Skeletal muscle tissue (tissue), 4 donors: Measurements from ENCODE around the gene LTF. TPM values are rescaled to one million over a fixed set of nuclear protein-coding genes. Genes with fewer than 3 reads are reported as not detected.
"Not testable (repeated sequence)": the region's sequence is repeated elsewhere in the genome, so short reads cannot be mapped to it uniquely, and the experiment has no call there.

Experiments
- H3K27ac ChIP-seq: one replicate; pipeline ENCODE4 v1.7.0; 2013; ENCODE audit warnings: mild to moderate bottlenecking, low read depth, low read length, inconsistent platforms
- H3K27me3 ChIP-seq, 3 donors: one replicate each; pipeline ENCODE4 v1.7.0; 2013; ENCODE audit warnings: low read length in 3 of 3; ENCODE audit not compliant: control insufficient read depth in 3 of 3, insufficient read depth in 3 of 3
- H3K36me3 ChIP-seq, 3 donors: one replicate each; pipeline ENCODE4 v1.7.0; 2013; ENCODE audit warnings: low read length in 3 of 3; ENCODE audit not compliant: control insufficient read depth in 3 of 3, insufficient read depth in 3 of 3
- H3K4me1 ChIP-seq, 3 donors: one replicate each; pipeline ENCODE4 v1.7.0; 2013; ENCODE audit warnings: low read length in 3 of 3, mild to moderate bottlenecking in 3 of 3; ENCODE audit not compliant: control insufficient read depth in 3 of 3, insufficient read depth in 3 of 3
- H3K4me3 ChIP-seq, 3 donors: one replicate each; pipeline ENCODE4 v1.7.0; 2013; ENCODE audit warnings: low read length in 3 of 3
- H3K9ac ChIP-seq, 3 donors: one replicate each; pipeline ENCODE4 v1.7.0; 2013; ENCODE audit warnings: low read length in 3 of 3, mild to moderate bottlenecking in 3 of 3, moderate library complexity in 2 of 3, low read depth in 1 of 3
- H3K9me3 ChIP-seq, 3 donors: one replicate each; pipeline ENCODE4 v1.7.0; 2013; ENCODE audit warnings: low read length in 3 of 3; ENCODE audit not compliant: control insufficient read depth in 3 of 3
- total RNA-seq: library from RNA; depleted of rRNA; stranded (reverse); fragments of >200 nt; gene quantifications from one replicate; pipeline ENCODE4 v1.2.3, GENCODE V29; 2014
- donor health status: Osteomylitis.

Gene LTF
- total RNA-seq, 1 donor from 2014 or later, result 3.1 TPM

DNA sequence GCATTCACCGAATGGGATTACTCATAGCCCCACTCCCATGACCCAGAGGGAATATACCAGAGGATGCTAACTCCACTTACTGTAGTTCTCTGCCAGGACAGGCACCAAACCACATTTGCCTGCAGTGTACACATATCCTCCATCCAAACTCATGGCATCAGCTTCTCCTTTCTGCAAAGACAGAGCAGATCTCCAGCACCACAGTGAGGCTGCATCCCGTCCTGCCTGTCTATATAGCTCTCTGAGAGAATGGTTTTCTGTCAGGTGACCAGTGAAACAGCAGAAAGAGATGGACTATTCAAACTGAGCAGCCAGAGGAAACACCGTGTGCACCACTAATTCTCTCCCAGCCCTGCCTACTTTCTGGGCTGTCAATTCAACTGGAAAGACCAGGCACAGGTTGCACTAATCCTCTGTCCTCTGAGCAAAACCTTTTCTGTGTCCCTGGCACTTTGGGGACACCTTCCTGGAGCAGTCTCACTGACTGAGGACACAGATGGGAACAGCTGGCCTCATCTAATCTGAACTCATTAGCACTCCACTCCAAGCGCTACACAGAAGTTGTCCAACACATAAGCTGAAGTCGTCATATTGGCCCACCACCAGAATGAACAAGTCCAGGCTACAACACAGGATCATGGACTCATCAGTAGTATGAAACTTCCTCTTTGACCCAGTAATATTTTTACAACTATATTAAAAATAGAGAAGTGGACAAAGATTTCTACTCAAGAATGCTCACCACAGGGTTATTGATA lies 17.3 kb downstream of the LTF start:
- H3K4me3 ChIP-seq, result no peak overlapping the region
- peaks cover 0 to 3% (median 0%) of the 10 kb centered on the region in 3 donors for H3K36me3 ChIP-seq
- peaks cover 0 to 7% (median 0%) of the 10 kb centered on the region in 3 donors for H3K4me1 ChIP-seq
- no peak overlapping the region for H3K27ac ChIP-seq
- H3K9ac ChIP-seq, result no peak overlapping the region
- H3K27me3 ChIP-seq, result peaks cover 0 to 3% (median 0%) of the 10 kb centered on the region in 3 donors
- no peaks in the 10 kb centered on the region for H3K9me3 ChIP-seq

DNA sequence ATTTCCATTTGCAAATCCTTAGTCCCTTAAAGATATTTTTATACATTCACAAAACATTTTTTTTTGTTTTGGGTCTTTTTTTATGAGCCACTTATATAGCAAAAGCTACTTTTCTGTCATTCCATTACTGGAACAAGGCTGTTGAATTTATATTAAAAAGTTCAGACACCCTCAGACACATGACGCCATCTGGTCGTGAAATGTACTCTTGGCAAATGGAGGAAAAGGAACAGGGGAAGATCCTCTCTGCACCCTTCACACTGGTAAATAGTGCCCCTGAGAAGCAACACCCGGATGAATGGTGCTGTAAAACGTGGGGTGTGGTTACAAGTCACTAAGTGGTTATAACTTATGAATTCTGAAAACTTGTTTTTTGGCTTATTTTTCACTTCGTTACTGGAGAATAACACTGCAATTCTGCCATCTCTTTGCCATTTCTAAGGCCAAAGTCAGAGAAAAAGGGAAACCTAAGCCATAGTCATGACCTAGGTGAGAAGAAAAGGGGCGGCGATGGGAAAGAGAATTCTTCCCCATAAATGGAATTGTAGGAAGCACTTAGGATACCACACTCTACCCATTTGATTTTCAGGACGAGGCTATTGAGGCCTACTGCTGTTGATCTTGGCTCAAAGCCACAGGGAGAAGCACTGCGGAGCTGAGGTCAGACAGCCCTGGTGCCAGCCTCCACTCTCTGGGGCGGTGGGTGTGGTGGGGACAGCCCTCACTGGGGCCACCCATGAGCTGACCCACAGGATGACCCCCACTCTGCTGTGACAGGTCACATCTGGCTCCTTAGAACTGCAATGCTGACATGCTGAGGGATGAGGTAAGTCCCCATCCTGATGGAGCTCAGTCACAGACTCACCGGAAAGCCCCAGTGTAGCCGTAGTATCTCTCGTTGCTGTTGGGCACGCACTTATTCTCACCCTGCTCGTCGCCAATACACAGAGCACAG lies 21.9 kb downstream of the LTF start:
- no peaks in the 10 kb centered on the region for H3K27me3 ChIP-seq
- no peaks in the 10 kb centered on the region for H3K4me1 ChIP-seq
- peaks cover 0 to 4% (median 0%) of the 10 kb centered on the region in 3 donors for H3K36me3 ChIP-seq
- H3K9ac ChIP-seq, result no peak overlapping the region
- no peaks in the 10 kb centered on the region for H3K9me3 ChIP-seq
- no peak overlapping the region for H3K27ac ChIP-seq
- no peak overlapping the region for H3K4me3 ChIP-seq

DNA sequence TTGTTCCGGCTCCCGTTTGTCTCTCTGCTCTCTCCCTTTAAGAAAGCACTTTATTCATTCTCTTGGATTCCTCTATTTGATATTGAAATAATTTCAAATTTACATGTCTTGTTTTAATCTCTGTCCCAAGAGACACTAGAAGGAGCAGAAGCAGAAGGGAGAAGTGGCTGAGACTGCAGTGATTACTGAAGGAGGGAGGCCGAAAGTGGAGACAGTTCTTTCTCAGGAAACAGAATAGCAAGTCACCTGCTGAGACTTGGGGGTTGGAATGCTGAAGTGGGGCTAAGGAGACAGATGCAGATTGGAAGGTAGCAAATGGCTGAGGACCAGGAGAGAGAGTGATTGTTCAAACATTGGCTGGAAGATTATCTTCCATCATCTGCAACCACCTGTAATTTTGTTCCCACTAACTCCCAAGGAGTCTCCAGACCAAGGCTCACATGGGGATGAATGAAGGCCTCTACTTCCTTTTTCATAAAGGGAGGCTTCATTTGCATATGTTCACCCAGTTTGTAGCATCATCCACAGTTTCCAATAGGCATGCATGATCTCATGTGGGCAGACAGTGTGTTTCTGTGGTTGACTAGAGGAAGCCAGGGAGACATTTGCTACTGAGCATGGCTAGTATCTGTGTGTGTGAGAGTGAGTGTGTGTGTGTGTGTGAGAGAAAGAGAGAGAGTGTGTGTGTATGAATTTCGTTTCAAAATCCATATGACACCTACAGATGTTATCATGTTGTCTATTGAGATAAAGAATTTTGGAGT lies 24.0 kb downstream of the LTF start:
- peaks cover 0 to 4% (median 0%) of the 10 kb centered on the region in 3 donors for H3K36me3 ChIP-seq
- no peaks in the 10 kb centered on the region for H3K9me3 ChIP-seq
- no peak overlapping the region for H3K4me3 ChIP-seq
- H3K9ac ChIP-seq, result no peak overlapping the region
- H3K4me1 ChIP-seq, result no peaks in the 10 kb centered on the region
- H3K27ac ChIP-seq, result no peak overlapping the region
- no peaks in the 10 kb centered on the region for H3K27me3 ChIP-seq

DNA sequence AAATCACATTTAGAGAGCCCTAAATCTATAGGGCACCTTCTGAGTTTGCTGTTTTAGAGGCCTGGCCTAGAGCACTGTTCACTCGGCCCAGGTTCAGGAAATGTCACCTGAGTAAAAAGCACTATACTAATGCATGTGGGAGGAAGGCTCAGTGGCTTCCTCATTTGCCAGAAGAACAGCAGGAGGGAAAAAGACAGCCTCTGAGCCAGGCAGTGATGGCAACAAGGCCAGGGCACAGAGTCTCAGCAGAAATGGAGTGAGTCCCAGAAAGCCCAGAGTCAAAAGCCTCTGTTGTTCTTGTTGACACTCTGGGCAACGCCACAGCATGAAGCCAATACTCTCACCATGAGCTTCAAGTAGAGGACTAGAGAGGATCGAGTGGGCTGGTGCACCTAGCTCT lies 25.9 kb downstream of the LTF start:
- Histone ChIP-seq H3K9ac (no peak overlapping the region), H3K4me1 (no peaks in the 10 kb centered on the region), H3K9me3 (no peaks in the 10 kb centered on the region), H3K36me3 (peaks cover 0 to 4% (median 0%) of the 10 kb centered on the region in 3 donors), H3K4me3 (no peak overlapping the region), H3K27ac (no peak overlapping the region), H3K27me3 (no peaks in the 10 kb centered on the region)

- H3K36me3 ChIP-seq, result peaks cover 0 to 2% (median 0%) of the 10 kb centered on the region in 3 donors
- H3K9ac ChIP-seq, result no peak overlapping the region
- H3K27ac ChIP-seq, result no peak overlapping the region
These were observed 29.5 kb downstream of the LTF start for GRCh38 chr3:46435081-46435726.

GRCh38 chr3:46433841-46434240 lies 30.9 kb downstream of the LTF start:
- no peak overlapping the region for H3K9ac ChIP-seq
- H3K27me3 ChIP-seq, result no peaks in the 10 kb centered on the region
- no peak overlapping the region for H3K4me3 ChIP-seq
- H3K9me3 ChIP-seq, result no peaks in the 10 kb centered on the region
- peaks cover 0 to under 1% (median 0%) of the 10 kb centered on the region in 3 donors for H3K36me3 ChIP-seq
- H3K27ac ChIP-seq, result no peak overlapping the region
- no peaks in the 10 kb centered on the region for H3K4me1 ChIP-seq

More at GRCh38 chr3:46435081-46435726, 29.5 kb downstream of the LTF start:
- Histone ChIP-seq H3K9me3 (no peaks in the 10 kb centered on the region), H3K27me3 (no peaks in the 10 kb centered on the region), H3K4me3 (no peak overlapping the region), H3K4me1 (no peaks in the 10 kb centered on the region)

GRCh38 chr3:46433118-46433517 lies 31.6 kb downstream of the LTF start:
- H3K9me3 ChIP-seq, H3K36me3 ChIP-seq, H3K4me1 ChIP-seq, H3K4me3 ChIP-seq, H3K27ac ChIP-seq, H3K27me3 ChIP-seq, H3K9ac ChIP-seq: not testable (repeated sequence)

DNA sequence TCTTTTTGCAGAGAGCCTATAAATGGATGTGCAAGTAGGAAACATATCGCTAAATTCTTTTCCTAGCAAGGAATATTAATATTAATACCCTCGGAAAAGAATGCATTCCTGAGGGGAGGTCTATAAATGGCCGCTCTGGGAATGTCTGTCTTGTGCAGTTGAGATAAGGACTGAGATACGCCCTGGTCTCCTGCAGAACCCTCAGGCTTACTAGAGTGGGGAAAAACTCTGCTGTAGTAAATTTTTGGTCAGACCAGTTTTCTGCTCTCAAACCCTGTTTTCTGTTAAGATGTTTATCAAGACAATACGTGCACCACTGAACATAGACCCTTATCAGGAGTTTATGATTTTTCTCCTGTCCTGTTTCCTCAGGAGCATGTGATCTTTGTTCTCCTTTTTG lies 32.8 kb downstream of the LTF start:
- H3K36me3 ChIP-seq, H3K4me1 ChIP-seq, H3K9me3 ChIP-seq, H3K27me3 ChIP-seq, H3K9ac ChIP-seq, H3K4me3 ChIP-seq, H3K27ac ChIP-seq: not testable (repeated sequence)

GRCh38 chr3:46430879-46431278 lies 33.8 kb downstream of the LTF start:
- not testable (repeated sequence) for H3K27me3 ChIP-seq, H3K9me3 ChIP-seq, H3K27ac ChIP-seq, H3K4me1 ChIP-seq, H3K9ac ChIP-seq, H3K4me3 ChIP-seq, H3K36me3 ChIP-seq
